ENCODE measurements around the gene ZNF232.
"Not testable (repeated sequence)": the region's sequence is repeated elsewhere in the genome, so short reads cannot be mapped to it uniquely, and the experiment has no call there.

The ZNF232 gene

GRCh38 chr17:5111402-5112204 is at the start of gene ZNF232:
TSS of gene ZNF232 (minus strand) at chr17:5111878. CDS start at chr17:5111822, 56 bp downstream.
- peak; percentile 92 to 93 for DNase-seq (ENCODE audit: low read depth in 2 of 2)

- DNase-seq (ENCODE audit: low read depth in 2 of 2): not testable (repeated sequence)
Measured at GRCh38 chr17:5160702-5161101, 49.0 kb upstream of the ZNF232 start.

GRCh38 chr17:5146122-5146521 is 34.4 kb upstream of the ZNF232 start:
- DNase-seq (ENCODE audit: low read depth in 2 of 2): not testable (repeated sequence)

GRCh38 chr17:5142877-5143276 is 31.2 kb upstream of the ZNF232 start:
- not testable (repeated sequence) for DNase-seq (ENCODE audit: low read depth in 2 of 2)

- DNase-seq (ENCODE audit: low read depth in 2 of 2): no peak
Measured at GRCh38 chr17:5139458-5139732, 27.7 kb upstream of the ZNF232 start.

- DNase-seq (ENCODE audit: low read depth in 2 of 2): no peak
Measured at GRCh38 chr17:5138616-5139457, 27.2 kb upstream of the ZNF232 start.

- DNase-seq (ENCODE audit: low read depth in 2 of 2): not testable (repeated sequence)
Measured at GRCh38 chr17:5138198-5138544, 26.5 kb upstream of the ZNF232 start.

- DNase-seq (ENCODE audit: low read depth in 2 of 2): not testable (repeated sequence)
Measured at GRCh38 chr17:5137511-5138197, 26.0 kb upstream of the ZNF232 start.

GRCh38 chr17:5136580-5137412 is 25.1 kb upstream of the ZNF232 start:
- not testable (repeated sequence) for DNase-seq (ENCODE audit: low read depth in 2 of 2)

- no peak for DNase-seq (ENCODE audit: low read depth in 2 of 2)
Measured at GRCh38 chr17:5135726-5136579, 24.3 kb upstream of the ZNF232 start.

GRCh38 chr17:5135131-5135712 is 23.5 kb upstream of the ZNF232 start:
- not testable (repeated sequence) for DNase-seq (ENCODE audit: low read depth in 2 of 2)

GRCh38 chr17:5134571-5134970 is 22.9 kb upstream of the ZNF232 start:
- not testable (repeated sequence) for DNase-seq (ENCODE audit: low read depth in 2 of 2)

- DNase-seq (ENCODE audit: low read depth in 2 of 2): not testable (repeated sequence)
Measured at GRCh38 chr17:5133961-5134360, 22.3 kb upstream of the ZNF232 start.

- DNase-seq (ENCODE audit: low read depth in 2 of 2): no peak
Measured at GRCh38 chr17:5133311-5133710, 21.6 kb upstream of the ZNF232 start.

GRCh38 chr17:5132503-5133225 is 21.0 kb upstream of the ZNF232 start:
- DNase-seq (ENCODE audit: low read depth in 2 of 2): not testable (repeated sequence)

- not testable (repeated sequence) for DNase-seq (ENCODE audit: low read depth in 2 of 2)
Measured at GRCh38 chr17:5131799-5132502, 20.3 kb upstream of the ZNF232 start.

- DNase-seq (ENCODE audit: low read depth in 2 of 2): no peak
Measured at GRCh38 chr17:5131146-5131715, 19.6 kb upstream of the ZNF232 start.

- not testable (repeated sequence) for DNase-seq (ENCODE audit: low read depth in 2 of 2)
Measured at GRCh38 chr17:5130687-5131086, 19.0 kb upstream of the ZNF232 start.
